HCEC 1CT (cell line): Measurements from ENCODE around the gene CLTCL1.

Source experiments
- DNase-seq: peaks from one replicate; pipeline ENCODE4 v3.0.0-alpha.2; 2017

Gene CLTCL1

GRCh38 chr22:19149047-19149883 is 142.3 kb downstream of the CLTCL1 start:
- DNase-seq = no peak

- DNase-seq = no peak
Observed at GRCh38 chr22:19148417-19149046, 143.0 kb downstream of the CLTCL1 start.

- DNase-seq = no peak
Observed at GRCh38 chr22:19147195-19147780, 144.2 kb downstream of the CLTCL1 start.

GRCh38 chr22:19146215-19146968 is 145.1 kb downstream of the CLTCL1 start:
- DNase-seq = no peak

GRCh38 chr22:19143967-19144400 is 147.5 kb downstream of the CLTCL1 start:
- no peak for DNase-seq

GRCh38 chr22:19143212-19143611 is 148.3 kb downstream of the CLTCL1 start:
- no peak for DNase-seq

GRCh38 chr22:19142394-19142793 is 149.1 kb downstream of the CLTCL1 start:
- DNase-seq = no peak

GRCh38 chr22:19139974-19140373 is 151.5 kb downstream of the CLTCL1 start:
- DNase-seq = no peak

- DNase-seq = no peak
Observed at GRCh38 chr22:19139001-19139356, 152.5 kb downstream of the CLTCL1 start.

GRCh38 chr22:19138217-19139000 is 153.1 kb downstream of the CLTCL1 start:
- DNase-seq = no peak

- DNase-seq = no peak
Observed at GRCh38 chr22:19137384-19138216, 153.9 kb downstream of the CLTCL1 start.

- DNase-seq = no peak
Observed at GRCh38 chr22:19136915-19137314, 154.6 kb downstream of the CLTCL1 start.

- DNase-seq = no peak
Observed at GRCh38 chr22:19134874-19135273, 156.6 kb downstream of the CLTCL1 start.

GRCh38 chr22:19134176-19134831 is 157.2 kb downstream of the CLTCL1 start:
- no peak for DNase-seq

GRCh38 chr22:19133561-19133960 is 158.0 kb downstream of the CLTCL1 start:
- DNase-seq = no peak

GRCh38 chr22:19132693-19133400 is 158.7 kb downstream of the CLTCL1 start:
- no peak for DNase-seq

GRCh38 chr22:19132153-19132552 is 159.4 kb downstream of the CLTCL1 start:
- DNase-seq = no peak

- DNase-seq = no peak
Observed at GRCh38 chr22:19131685-19132015, 159.9 kb downstream of the CLTCL1 start.

- no peak for DNase-seq
Observed at GRCh38 chr22:19130959-19131684, 160.4 kb downstream of the CLTCL1 start, which contains the start of gene TSSK2. Gene TSSK2 (plus strand): TSS chr22:19131308. CDS start chr22:19131400, 92 bp downstream.

GRCh38 chr22:19129871-19130270 is 161.6 kb downstream of the CLTCL1 start:
- no peak for DNase-seq
